Bronchial epithelial cell (primary cell): ENCODE measurements around the gene PAGE3. TPM values are rescaled to one million over a fixed set of nuclear protein-coding genes. Genes with fewer than 3 reads are reported as not detected.

Experiments used
- DNase-seq: peaks from one replicate; pipeline ENCODE4 v3.0.0-alpha.2; 2010; ENCODE audit warnings: low read depth
- FAIRE-seq: peaks from 2 replicates; lab custom pipeline; 2011; peaks lifted over from hg19 to GRCh38; lab: Jason Lieb, UNC
- H3K27me3 ChIP-seq: 2 replicates; pipeline ENCODE4 v1.5.1; 2011; ENCODE audit warnings: low read length; ENCODE audit not compliant: control insufficient read depth, insufficient read depth
- H3K36me3 ChIP-seq: 2 replicates; pipeline ENCODE4 v1.5.1; 2011; ENCODE audit warnings: low read length; ENCODE audit not compliant: control insufficient read depth, insufficient read depth
- H3K4me3 ChIP-seq: 2 replicates; pipeline ENCODE4 v1.5.1; 2011; ENCODE audit warnings: mild to moderate bottlenecking, low read depth, low read length, control low read depth
- CTCF ChIP-seq: IDR thresholded peaks from 2 replicates; pipeline ENCODE4 v1.5.1; 2011; ENCODE audit warnings: mild to moderate bottlenecking, moderate library complexity, low read length, control low read depth, inconsistent platforms; ENCODE audit not compliant: insufficient read depth, severe bottlenecking
- total RNA-seq: library from RNA; depleted of rRNA; stranded (reverse); fragments of >200 nt; gene quantifications from 2 replicates; pipeline ENCODE4 v1.2.1, GENCODE V29; 2014

The PAGE3 gene
- total RNA-seq, 1 donor from 2014 or later: not detected

- no peak for FAIRE-seq
- DNase-seq: no peak
Measured at GRCh38 chrX:55240788-55241340, 23.9 kb downstream of the PAGE3 start.

GRCh38 chrX:55220119-55220794 is 44.5 kb downstream of the PAGE3 start, which contains the start of gene PAGE5:
TSS of gene PAGE5 (plus strand) at chrX:55220346. CDS start at chrX:55221383, 1,037 bp downstream.
- no peak within 1 kb of the TSS for H3K4me3 ChIP-seq
- FAIRE-seq (no peak), DNase-seq (no peak)
- H3K27me3 ChIP-seq: no peaks in the 10 kb centered on the region
- no peak for TF ChIP-seq CTCF
- no peaks in the 10 kb centered on the region for H3K36me3 ChIP-seq

More at GRCh38 chrX:55240788-55241340, 23.9 kb downstream of the PAGE3 start:
- no peak overlapping the region for H3K4me3 ChIP-seq
- no peaks in the 10 kb centered on the region for H3K27me3 ChIP-seq
- no peaks in the 10 kb centered on the region for H3K36me3 ChIP-seq
- no peak for TF ChIP-seq CTCF

- Histone ChIP-seq H3K36me3 (no peaks in the 10 kb centered on the region), H3K4me3 (no peak overlapping the region), H3K27me3 (no peaks in the 10 kb centered on the region)
- no peak for TF ChIP-seq CTCF
- no peak for FAIRE-seq
- peak; percentile 16 for DNase-seq
Measured at GRCh38 chrX:55213381-55213780, 51.3 kb downstream of the PAGE3 start.

- no peak overlapping the region for H3K4me3 ChIP-seq
- no peaks in the 10 kb centered on the region for H3K36me3 ChIP-seq
- no peak for TF ChIP-seq CTCF
- no peaks in the 10 kb centered on the region for H3K27me3 ChIP-seq
- DNase-seq: no peak
- no peak for FAIRE-seq
Measured at GRCh38 chrX:55210931-55211677, 53.6 kb downstream of the PAGE3 start.

Other genes starting within 250 kb of the PAGE3 start
- gene ALAS2, start 233.9 kb downstream of the PAGE3 start, total RNA-seq: not detected in 2 replicates
- gene PAGE2B, start 189.9 kb downstream of the PAGE3 start, total RNA-seq: not detected in 2 replicates
- gene PAGE2, start 175.9 kb downstream of the PAGE3 start, total RNA-seq: not detected in 2 replicates
- not detected in 2 replicates for gene PAGE5, start 44.6 kb downstream of the PAGE3 start, total RNA-seq
- gene MAGEH1, start 187.2 kb upstream of the PAGE3 start, total RNA-seq: 1.5 and 3.9 TPM in 2 replicates
- 0.13 and 0.26 TPM in 2 replicates for gene USP51, start 224.9 kb upstream of the PAGE3 start, total RNA-seq